ENCODE data around the gene KLHL2. TPM values are rescaled to one million over a fixed set of nuclear protein-coding genes. Genes with fewer than 3 reads are reported as not detected.
A peak's percentile ranks its signal among the peaks of the same experiment; 100 is the strongest.
"Not testable (repeated sequence)": the region's sequence is repeated elsewhere in the genome, so short reads cannot be mapped to it uniquely, and the experiment has no call there.

KLHL2 gene
- total RNA-seq, 1 donor, result 16.4 TPM

DNA sequence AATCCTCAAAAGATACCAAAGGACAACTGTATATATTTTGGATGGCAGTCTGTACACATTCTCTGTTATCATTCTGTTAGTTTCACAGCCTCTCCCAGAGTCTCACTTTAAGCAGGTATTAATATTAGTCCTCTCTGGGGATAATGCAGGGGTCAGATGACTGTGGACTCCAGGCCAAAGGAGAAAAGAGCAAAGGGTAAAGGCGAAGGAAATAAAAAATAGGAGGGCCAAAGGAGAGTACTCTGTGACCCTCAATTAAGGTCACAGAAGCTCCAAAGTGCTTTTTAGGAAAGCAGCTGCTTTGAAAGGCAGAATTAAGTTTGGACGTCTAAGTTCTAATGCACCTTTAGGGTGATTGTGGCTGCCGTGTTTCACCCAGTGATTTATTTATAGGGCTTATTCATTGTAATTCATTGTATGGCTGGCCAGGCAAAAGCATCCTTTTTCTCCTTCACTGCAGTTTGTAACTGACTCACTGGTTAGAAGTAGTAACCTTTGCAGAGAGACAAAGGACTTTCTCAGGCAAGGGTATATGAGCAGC is 127.9 kb downstream of the KLHL2 start:
- H3K4me3 ChIP-seq (ENCODE audit: low read depth, low read length), result no peak overlapping the region
- DNase-seq (ENCODE audit: low read depth), result no peak
- TF ChIP-seq, protein P1, sequence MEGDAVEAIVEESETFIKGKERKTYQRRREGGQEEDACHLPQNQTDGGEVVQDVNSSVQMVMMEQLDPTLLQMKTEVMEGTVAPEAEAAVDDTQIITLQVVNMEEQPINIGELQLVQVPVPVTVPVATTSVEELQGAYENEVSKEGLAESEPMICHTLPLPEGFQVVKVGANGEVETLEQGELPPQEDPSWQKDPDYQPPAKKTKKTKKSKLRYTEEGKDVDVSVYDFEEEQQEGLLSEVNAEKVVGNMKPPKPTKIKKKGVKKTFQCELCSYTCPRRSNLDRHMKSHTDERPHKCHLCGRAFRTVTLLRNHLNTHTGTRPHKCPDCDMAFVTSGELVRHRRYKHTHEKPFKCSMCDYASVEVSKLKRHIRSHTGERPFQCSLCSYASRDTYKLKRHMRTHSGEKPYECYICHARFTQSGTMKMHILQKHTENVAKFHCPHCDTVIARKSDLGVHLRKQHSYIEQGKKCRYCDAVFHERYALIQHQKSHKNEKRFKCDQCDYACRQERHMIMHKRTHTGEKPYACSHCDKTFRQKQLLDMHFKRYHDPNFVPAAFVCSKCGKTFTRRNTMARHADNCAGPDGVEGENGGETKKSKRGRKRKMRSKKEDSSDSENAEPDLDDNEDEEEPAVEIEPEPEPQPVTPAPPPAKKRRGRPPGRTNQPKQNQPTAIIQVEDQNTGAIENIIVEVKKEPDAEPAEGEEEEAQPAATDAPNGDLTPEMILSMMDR (IDR thresholded peaks at IDR 0.05; ENCODE audit: insufficient read depth, low read depth, low read length), result no peak

DNA sequence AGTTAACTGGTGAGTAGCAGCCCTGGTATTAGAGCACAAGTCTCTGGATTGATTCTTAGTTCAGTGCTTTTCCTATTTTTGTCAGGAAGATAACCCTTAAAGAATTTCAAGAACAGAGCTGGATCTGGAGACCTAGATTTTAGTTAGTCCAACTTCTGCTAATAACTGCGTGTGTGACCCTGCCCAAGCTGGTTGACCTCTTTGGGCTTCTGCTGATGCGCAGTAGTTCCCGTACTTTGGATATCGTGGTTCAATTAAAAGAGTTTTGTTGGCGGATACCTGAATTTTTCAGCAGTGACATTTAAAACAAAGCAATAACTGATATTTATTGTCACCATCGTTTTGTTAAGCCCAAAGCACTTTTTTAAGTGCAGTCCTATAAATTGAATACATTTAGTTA is 129.4 kb downstream of the KLHL2 start:
- DNase-seq (ENCODE audit: low read depth), result no peak
- TF ChIP-seq, protein P1 (IDR thresholded peaks at IDR 0.05; ENCODE audit: insufficient read depth, low read depth, low read length), result no peak
- no peak overlapping the region for H3K4me3 ChIP-seq (ENCODE audit: low read depth, low read length)

GRCh38 chr4:165342340-165342739 is 135.0 kb downstream of the KLHL2 start:
- not testable (repeated sequence) for H3K4me3 ChIP-seq (ENCODE audit: low read depth, low read length); DNase-seq (ENCODE audit: low read depth)

- no peak for DNase-seq (ENCODE audit: low read depth)
- TF ChIP-seq, protein P1 (IDR thresholded peaks at IDR 0.05; ENCODE audit: insufficient read depth, low read depth, low read length), result peak; percentile 38
- no peak overlapping the region for H3K4me3 ChIP-seq (ENCODE audit: low read depth, low read length)
These were observed 136.2 kb downstream of the KLHL2 start for GRCh38 chr4:165343353-165344191.

- TF ChIP-seq, protein P1 (IDR thresholded peaks at IDR 0.05; ENCODE audit: insufficient read depth, low read depth, low read length), result peak; percentile 48
- H3K4me3 ChIP-seq (ENCODE audit: low read depth, low read length), result no peak overlapping the region
- no peak for DNase-seq (ENCODE audit: low read depth)
These were observed 138.5 kb downstream of the KLHL2 start for GRCh38 chr4:165345666-165346417.

DNA sequence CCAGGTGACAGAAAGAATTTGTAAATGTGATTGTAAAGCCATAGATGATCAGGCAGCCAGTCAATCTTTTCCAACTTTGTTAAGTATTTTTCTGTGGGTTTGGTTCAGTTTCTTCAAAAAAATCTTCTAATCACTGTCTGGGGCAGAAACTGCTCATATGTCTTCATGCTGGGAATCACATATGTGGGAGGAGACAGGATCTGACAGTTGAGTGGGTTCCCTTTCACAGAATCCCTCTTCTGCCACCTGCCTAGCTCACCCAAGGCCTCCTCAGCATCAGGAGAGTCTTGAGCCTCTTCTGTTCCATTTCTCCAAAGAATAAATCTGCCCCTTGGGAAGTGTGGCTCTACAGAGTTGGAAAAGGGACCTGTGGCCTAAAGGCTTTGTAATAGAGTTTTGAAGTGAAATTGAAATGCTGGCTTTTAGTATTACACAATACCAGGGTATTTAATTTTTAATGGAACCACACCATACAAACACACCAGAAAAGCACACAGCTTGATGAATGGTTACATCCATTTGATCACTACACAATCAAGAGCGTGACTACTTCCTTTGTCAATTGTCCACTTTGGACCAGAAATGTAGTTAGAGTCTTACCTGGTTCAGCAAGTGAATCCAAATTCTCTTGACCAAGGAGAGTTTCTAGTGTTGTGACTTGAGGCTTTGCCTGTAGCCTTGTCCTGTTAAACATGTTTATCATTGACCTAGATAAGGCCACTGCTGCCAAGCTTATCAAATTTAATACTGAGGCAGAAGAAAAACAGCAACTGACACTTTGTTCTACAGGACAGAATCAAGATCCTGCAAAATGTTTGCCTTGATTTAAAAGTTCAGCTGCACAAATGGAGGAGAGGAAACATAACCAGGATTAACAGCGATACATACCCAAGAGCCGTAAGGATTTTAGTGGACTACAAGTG is 140.5 kb downstream of the KLHL2 start:
- no peak for DNase-seq (ENCODE audit: low read depth)
- TF ChIP-seq, protein P1 (IDR thresholded peaks at IDR 0.05; ENCODE audit: insufficient read depth, low read depth, low read length), result no peak
- H3K4me3 ChIP-seq (ENCODE audit: low read depth, low read length), result no peak overlapping the region

Measured in fibroblast of villous mesenchyme (primary cell).